Measurements from ENCODE around the gene KLHL30. TPM values are rescaled to one million over a fixed set of nuclear protein-coding genes. Genes with fewer than 3 reads are reported as not detected.
"Not testable (repeated sequence)": the region's sequence is repeated elsewhere in the genome, so short reads cannot be mapped to it uniquely, and the experiment has no call there.

Gene KLHL30
- total RNA-seq, 1 donor from 2014 or later = not detected

DNA sequence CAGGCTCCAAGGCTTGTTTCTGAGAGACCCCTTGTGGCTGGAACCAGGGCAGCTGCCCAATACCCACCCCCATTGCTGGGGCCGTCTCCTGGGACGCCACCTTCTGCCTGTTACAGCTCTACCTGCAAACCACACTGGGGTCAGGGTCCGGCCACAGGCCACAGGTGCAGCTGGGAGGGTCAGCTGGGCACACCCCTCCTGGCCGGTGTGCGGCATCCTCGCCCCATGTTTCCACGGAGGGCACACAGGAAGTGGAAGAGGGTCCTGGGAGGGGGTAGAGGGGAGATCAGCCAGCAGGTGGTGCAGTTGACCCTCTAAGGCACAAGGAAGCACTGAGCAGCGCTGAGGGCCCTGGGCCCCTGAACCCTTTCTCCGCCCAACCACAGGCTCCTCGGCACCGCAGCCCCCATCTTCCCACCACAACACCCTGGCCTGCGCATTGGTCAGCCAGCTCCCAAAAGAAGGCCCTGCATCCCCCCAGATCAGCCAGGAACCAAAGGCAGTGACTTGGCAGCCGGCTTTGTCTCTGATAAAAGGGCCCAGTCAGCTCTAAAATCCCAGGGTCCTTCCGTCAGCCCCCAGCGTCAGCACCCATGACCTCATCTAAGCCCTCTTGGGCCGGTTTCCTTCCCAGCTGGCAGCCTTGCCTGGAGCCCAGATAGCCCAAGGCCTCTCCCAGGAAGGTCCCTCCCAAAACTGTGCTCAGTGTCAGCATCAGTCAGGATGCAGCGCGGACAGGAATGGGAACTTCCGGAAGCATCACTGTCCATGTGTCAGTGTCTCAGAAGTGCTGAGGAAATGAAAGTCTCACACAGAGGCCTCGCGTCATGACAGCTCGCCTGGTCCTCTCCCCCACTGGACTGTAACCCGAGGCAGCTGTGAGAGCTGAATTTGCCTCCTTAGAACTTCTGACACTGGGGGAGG, 22.0 kb downstream of the KLHL30 start:
- intact Hi-C loops (cut with micrococcal nuclease) = no loop called here

DNA sequence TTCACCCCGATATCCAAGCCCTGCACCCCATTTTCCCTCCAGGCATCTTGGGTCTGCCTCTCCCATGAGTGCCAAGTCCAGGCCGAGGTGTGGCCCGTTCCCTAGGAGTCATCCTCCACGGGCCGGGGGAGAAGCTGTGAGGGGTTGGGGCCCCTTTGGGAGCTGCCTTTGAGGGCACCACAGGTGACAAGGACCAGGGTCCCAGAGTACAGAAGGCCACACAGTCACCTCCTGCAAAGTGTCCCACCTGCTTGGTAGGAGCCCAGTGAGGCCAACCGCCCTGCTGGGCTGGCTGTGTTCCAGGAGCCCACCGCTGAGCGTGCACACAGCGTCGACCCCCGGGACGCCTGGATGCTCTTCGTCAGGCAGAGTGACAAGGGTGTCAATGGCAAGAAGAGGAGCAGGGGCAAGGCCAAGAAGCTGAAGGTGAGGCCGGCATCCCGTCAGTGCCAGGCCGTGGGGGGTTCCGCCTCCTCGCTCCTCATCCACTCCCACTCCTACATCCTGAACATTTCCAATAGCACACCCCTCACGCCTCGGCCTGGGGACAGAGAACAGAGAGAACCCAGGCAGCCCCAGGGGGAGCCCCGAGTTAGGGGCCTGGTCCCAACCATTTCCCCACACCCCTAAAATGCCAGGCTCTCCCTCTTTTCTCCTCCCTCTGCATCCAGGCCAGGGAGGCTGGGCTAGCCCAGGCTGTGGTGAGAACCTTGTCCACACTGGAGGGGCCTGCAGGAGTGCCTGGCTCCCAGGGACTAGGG, 23.0 kb downstream of the KLHL30 start:
- intact Hi-C loops (cut with micrococcal nuclease) = no loop called here

DNA sequence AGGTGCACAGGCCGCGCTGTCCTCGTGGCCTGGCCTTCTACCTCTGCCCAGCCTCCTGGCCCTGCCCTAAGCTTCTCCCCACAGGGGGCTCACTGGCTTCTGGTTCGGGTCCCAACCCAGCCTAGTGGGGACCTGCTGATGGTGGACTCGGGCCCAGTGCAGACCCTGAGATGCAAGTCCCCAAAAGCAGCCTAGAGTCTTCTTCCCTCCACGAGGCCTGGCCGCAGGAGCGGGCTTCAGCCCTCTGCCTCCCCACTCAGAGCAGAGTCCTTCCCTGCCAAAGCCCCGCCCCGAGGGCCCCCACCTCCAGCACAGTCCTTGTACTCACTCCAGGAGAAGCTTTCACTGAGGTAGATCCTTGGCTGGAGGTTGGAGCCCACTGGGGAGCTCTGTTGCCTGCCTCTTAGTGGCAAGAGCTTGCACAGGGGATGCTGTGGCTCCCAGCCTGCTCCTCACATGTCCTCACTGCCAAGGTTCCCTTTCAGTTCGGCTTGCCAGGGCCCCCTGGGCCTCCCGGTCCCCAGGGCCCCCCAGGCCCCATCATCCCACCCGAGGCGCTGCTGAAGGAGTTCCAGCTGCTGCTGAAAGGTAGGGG, 23.9 kb downstream of the KLHL30 start:
- intact Hi-C loops (cut with micrococcal nuclease) = no loop called here

DNA sequence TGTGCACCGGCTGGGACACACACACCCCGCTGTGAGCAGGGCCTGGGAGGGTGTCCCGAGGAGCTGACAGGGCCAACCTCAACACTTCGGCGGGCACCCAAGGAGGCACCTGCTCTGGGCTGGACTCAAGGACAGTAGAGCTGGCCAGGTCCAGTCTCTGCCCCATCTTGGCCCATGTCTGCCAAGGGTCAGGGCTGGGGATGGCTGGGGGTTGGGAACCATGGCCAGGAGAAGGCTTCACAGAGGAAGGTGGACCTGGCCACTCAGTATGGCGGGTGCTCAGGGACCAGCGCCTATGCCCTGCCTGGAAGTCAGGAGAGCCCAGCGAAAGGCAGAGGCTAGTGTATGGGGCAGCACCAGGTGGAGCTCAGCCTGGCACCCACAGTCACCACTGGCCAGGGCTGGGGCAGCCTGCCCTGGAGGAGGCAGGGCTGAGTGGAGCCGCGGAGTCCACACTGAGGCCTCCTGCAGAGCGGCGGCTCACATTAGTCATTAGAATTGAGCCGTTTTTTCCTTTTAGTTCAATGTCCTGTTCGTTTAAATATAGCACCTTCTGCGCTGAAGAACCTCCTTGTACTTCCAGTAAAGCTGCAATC, 24.5 kb downstream of the KLHL30 start:
- intact Hi-C loops (cut with micrococcal nuclease) = no loop called here

DNA sequence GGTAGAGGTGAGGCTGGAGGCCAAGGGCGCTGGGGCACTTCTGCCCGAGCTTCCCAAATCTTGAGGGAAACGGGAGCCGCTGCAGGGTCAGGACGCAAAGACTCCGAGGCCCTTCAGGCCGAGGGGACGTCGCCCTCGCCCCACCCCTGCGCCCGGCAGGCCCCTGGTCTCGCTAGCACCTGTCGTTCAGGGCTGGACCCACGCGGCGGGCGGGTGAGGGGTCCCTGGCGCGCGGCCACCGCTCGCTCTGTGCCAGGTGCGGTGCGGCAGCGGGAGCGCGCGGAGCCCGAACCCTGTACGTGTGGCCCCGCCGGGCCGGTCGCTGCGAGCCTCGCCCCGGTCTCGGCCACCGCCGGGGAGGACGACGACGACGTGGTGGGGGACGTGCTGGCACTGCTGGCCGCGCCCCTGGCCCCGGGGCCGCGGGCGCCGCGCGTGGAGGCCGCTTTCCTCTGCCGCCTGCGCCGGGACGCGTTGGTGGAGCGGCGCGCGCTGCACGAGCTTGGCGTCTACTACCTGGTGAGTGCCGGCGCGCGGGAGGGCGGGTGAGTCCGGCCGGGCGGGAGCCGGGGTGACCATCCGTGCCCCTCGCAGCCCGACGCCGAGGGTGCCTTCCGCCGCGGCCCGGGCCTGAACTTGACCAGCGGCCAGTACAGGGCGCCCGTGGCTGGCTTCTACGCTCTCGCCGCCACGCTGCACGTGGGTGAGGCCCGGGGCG, 25.2 kb downstream of the KLHL30 start:
- intact Hi-C loops (cut with micrococcal nuclease) = no loop called here

DNA sequence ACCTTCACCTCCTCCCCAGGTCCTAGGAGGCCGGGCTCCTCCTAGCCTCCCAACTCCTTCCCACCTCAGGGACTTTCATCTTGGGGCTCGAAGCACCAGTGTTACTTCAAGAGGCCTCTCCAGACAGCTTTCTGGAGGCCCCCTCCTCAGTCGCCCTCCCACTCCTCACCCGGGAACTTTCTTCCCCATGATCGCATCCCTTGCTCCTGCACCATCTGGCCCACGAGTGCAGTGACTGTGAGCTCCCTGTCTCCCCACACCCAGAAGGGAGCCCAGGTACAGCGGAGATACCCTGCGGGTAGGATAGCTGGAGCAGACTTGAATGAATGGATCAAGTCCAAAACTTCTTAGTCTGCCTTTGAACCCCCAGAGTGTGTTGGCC, 26.4 kb downstream of the KLHL30 start:
- intact Hi-C loops (cut with micrococcal nuclease) = no loop called here

DNA sequence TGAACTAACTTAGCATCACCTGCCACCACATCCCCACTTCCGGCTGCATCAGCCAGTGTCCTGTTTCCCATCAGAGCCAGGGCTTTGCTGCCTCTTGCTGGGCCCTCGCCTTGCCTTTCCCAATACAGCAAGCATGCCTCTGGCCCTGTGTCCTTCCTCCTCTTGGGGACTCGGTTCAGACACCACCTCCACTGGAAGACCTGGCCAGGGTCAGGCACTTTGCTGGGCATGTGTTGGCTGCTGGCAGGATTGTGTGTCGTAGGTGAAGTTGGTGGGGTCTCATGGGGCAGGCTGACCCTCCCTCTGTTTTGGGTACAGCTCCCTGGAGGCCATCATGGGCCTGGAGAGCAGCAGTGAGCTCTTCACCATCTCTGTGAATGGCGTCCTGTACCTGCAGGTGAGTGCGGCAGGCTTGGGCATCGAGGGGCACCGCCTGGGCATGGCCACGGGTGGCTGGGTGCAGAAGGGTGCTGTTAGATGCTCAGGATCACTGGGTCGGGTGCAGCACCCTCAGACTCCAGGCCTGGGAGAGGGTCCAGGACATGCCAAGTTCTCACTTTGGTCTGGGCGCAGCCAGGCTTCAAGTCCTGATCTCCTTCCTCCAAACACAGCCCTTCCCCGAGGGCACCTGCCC, 26.9 kb downstream of the KLHL30 start:
- intact Hi-C loops (cut with micrococcal nuclease) = no loop called here

DNA sequence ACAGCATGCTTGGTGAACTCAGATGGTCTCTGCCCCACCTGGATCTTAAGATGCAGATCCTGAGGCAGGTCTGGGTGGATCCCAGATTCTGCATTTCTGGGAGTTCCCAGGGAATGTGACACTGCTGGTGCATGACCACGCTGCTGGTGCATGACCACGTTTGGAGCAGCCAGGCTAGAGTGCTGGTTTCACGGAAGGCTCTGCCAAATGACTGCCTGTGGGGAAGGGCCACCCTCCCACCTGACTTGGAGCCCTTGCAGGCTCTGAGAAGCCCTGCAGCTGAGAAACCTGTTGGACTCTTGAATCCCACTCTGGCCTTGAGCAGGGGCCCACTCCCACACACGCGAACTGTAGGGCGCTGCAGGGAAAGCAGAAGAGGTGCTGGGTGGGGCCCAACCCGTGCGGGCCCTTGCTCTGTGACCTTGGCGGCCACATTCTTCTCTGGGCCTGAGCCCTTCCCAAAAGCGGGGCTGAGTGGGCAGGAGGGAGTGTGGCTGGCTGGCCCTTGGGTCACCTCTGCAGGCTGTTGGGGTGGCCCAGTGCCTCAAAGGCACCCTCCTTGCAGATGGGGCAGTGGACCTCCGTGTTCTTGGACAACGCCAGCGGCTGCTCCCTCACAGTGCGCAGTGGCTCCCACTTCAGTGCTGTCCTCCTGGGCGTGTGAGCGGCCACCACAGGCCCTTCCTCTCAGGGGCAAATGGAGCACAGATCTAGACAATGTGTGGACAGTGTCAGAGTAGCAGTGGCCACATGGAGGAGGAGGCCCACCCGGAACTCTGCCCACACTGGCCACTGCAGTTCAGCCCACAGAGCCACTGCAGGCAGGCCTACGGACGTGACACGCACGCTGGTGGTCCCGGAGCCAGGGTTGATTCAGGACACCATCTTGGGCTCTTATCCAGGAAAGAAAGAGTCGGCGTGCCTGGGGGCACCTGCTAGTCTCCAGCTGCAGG, 28.2 kb downstream of the KLHL30 start:
- intact Hi-C loops (cut with micrococcal nuclease) = no loop called here

DNA sequence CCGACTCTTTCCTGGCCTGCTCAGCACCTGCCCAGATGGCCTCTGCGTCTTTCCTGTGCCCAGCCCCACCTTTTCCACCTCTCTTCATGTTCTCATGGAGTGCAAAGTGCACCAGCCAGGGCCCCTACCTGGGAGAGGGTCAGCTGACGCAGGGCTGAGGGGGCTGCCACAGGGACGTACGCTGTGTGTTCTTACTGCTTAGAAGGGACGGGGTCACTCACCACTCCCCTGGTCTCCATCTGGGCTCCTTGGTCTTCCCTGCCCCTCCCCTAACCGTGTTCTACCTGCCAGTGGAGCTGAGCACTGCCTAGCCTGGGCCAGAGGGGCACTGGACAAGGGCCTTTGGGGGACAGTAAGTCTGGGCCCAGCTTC, 28.9 kb downstream of the KLHL30 start:
- intact Hi-C loops (cut with micrococcal nuclease) = no loop called here

DNA sequence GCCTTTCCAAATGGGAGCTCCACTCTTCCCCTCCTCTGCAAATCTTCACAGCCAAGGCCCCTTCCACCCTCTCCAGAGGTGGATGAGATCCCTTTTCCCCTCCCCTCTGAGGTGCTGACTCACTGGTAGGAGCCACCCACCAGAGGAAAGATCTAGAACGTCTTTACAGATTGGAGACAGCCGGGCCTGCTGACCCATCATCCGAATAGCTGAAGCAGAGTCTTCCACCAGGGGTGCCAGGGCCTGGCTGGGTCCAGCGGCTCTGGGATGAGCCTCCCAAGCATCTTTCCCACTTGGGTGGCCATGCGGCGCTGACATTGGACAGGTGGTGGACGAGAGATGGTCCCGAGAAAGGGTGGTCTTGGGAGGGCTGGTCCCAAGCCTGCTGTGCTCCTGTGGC, 29.3 kb downstream of the KLHL30 start:
- intact Hi-C loops (cut with micrococcal nuclease) = no loop called here

DNA sequence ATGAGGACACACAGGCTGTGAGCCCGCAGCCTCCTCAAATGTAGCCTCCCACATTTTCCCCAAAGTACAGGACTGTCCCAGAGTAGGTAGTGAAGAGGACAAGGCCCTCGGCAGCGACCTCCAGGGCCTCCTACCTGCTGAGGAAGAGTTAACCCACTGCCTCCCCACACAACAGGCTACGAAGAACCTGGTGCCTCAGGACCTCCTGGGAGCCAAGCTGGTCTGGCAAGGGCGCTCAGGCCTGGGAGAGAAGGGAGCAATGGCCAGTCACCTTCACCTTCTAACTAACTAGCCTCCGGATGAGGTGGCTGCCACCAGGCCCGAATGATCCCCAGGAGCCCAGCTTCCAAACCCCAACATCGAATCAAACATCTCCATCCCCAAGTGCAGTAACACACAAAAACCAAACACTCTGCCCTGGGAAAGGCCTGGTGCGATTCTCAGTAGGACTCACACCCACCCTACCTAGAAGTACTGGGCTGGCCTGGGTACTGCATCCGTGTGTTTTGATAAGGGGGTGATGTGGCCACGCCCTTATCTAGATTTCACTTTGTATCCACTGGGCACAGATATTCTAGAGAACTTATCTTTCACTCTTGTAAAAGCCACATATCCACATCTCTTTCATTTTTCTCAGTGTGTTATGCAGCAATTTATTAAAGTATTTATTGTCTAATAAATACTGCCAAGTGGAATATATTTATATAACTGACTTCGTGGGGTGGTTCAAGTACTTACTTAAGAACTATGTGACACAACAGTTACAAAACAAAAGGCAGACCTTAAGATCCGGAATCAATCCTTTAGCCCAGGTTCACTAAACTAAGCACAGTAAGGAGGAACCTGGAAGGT, 30.0 kb downstream of the KLHL30 start:
- intact Hi-C loops (cut with micrococcal nuclease) = no loop called here

DNA sequence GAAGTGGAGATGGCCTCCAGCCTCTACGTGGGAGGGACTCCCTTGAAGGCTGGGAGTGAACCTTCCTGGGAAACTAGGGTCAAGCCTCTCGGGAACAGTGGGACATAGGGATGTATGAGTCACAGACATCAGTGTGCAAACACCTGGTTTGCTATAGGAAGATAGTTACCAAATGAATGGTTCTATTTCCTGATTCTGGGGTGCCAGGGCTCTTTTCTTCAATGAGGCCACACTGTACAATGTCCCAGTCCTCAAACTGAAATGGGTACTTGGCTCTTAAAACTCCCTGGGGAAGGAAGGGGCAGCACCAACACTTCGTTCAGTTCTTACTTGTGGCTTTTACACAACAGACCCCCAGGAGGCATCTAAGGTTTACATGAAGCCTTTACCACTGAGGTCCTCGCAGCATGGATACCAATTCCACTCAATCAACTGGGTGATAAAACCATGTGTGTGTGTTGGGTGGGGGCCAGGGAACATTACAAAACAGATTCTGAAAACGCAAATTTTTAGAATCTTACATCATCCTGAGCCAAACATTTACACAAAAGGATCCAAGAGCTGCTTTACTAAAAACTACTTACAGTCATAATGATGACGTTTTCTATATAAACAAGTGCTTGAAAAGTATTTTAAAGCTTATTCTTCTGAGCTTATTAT, 30.7 kb downstream of the KLHL30 start:
- intact Hi-C loops (cut with micrococcal nuclease) = no loop called here

DNA sequence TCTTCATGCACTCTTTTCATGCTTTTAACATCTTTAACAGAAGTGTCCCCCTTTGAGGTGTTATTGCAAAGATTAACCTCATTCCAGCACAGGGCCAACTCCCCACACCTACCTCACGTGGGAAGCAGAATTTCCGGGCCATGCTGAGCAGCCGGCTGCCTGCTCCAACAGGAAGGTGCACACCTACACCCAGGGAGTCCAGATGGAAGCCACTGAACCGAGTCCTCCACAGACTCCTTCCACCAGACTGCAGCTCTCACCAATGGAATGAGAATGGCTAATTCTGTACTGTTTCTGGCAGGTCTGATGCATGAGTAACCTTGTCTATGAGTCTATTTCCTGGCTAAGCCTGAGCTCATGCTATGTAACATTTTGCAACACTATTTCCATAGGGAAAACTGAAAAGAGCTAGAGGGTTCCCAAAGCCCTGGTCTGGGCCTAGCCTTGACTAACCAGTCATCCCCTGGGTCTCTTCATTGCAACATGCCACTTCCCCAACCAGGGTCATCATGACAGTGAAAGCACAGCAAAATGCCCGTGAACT, 31.3 kb downstream of the KLHL30 start:
- intact Hi-C loops (cut with micrococcal nuclease) = no loop called here

DNA sequence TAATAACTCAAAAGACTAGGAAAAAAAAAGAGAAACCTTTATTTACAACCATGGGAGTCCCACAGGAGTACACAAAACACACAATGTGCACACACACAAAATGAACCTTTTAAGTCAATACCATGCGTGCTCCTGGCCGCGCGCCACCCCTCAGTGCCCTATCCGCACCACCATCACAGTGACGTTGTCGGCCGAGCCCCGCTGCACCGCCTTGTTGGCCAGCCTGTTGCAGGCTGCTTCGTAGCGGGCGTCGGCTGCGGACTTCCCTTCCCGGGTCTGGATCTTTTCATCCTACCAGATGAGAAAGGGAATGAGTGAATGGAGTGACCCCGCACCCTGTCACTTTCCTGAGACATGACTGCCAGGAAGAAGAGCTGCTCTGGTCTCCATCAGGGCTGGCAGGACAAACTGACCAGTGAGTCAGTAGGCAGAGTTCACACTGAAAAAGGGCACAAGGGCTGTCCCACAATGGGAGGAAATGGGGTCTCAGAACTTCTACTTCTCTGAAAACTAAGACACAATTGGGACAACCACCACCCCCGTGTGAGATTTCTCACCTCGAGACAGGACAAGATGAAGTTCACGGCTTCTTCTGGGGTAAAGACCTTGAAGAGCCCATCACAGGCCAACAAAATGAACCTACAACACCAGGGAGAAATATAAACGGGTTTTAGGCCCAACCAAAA, 32.1 kb downstream of the KLHL30 start:
- intact Hi-C loops (cut with micrococcal nuclease) = no loop called here

DNA sequence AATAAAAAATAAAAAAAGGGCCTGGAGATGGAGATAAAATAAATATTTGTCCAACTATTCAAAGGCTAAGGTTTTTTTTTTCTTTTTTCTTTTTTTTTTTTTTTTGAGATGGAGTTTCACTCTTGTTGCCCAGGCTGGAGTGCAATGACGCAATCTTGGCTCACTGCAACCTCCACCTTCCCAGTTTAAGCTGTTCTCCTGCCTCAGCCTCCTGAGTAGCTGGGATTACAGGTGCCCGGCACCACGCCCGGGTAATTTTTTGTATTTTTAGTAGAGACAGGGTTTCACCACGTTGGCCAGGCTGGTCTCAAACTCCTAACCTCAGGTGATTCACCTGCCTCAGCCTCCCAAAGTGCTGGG, 32.6 kb downstream of the KLHL30 start:
- intact Hi-C loops (cut with micrococcal nuclease) = not testable (repeated sequence)

DNA sequence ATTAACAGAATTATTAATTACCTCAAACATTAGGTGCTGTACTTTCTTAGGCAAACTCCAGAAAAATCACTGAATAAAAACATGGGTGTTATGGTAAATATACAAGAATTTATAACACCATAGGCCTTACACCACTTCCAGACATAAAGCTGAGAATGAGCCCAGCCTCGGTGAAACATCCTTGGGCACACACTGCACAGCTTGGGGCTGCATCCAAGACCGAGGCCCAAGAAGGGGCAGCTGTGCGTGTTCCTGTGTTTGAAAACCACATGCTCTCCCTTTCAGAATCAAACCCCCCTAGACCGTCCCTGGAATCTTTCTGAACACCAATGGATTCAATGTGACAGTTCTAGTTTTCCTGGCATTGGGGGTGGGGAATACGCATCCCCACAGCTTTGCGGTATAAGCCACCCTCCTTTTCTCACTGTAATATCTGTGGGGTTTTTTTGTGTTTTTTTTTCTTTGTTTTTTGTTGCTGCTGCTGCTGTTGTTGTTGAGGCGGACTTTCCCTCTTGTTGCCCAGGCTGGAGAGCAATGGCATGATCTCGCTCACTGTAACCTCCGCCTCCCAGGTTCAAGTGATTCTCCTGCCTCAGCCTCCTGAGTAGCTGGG, 33.2 kb downstream of the KLHL30 start:
- intact Hi-C loops (cut with micrococcal nuclease) = no loop called here

DNA sequence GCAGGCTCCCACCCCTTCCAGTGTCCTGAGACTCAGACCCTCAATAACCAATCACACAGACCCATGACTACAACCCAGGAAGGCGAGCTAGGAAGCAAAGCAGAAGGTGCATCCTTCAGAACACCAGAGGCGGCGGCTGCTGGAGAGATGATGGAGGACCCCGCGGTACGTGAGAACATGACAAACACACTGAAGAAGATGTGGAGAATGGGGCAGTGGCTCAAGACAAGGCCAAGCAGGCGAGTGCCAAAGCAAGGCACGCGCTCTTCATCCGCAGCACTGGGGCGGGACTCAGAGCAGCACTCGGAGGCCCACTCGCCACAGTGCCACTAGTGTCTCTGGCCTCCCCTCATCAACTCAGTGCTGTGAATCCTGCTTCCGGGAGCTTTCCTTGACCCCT, 34.0 kb downstream of the KLHL30 start:
- intact Hi-C loops (cut with micrococcal nuclease) = no loop called here
